Smooth muscle cell (in vitro differentiated cells): ENCODE data around the gene STARD13. TPM values are rescaled to one million over a fixed set of nuclear protein-coding genes. Genes with fewer than 3 reads are reported as not detected.

Experiments used
- DNase-seq: peaks from one replicate; lab custom pipeline; 2025; ENCODE audit not compliant: unreplicated experiment; lab: John Stamatoyannopoulos, UW
- H2AFZ ChIP-seq: fragments of 200-600 bp; sonication (generic); 2 replicates; pipeline ENCODE4 v1.6.0; 2016; ENCODE audit warnings: antibody characterized with exemption, low read depth, mild to moderate bottlenecking
- H3F3A ChIP-seq: fragments of 200-600 bp; sonication (generic); 2 replicates; pipeline ENCODE4 v1.6.0; 2017; ENCODE audit warnings: antibody characterized with exemption, low read depth
- H3K27ac ChIP-seq: fragments of 200-600 bp; sonication (generic); 2 replicates; pipeline ENCODE4 v1.5.1; 2016; ENCODE audit warnings: low read depth, mild to moderate bottlenecking
- H3K27me3 ChIP-seq: fragments of 200-600 bp; sonication (generic); 2 replicates; pipeline ENCODE4 v1.6.1; 2016; ENCODE audit warnings: low read depth, mild to moderate bottlenecking
- H3K36me3 ChIP-seq: fragments of 200-600 bp; sonication (generic); 2 replicates; pipeline ENCODE4 v1.5.1; 2016; ENCODE audit warnings: low read depth
- H3K4me1 ChIP-seq: fragments of 200-600 bp; sonication (generic); 2 replicates; pipeline ENCODE4 v1.5.1; 2016; ENCODE audit warnings: low read depth
- H3K4me2 ChIP-seq: fragments of 200-600 bp; sonication (generic); 2 replicates; pipeline ENCODE4 v1.6.0; 2016; ENCODE audit warnings: mild to moderate bottlenecking
- H3K4me3 ChIP-seq: fragments of 200-600 bp; sonication (generic); 2 replicates; pipeline ENCODE4 v1.5.1; 2016; ENCODE audit warnings: mild to moderate bottlenecking
- H3K79me2 ChIP-seq: fragments of 200-600 bp; sonication (generic); 2 replicates; pipeline ENCODE4 v1.6.0; 2016; ENCODE audit warnings: low read depth, mild to moderate bottlenecking
- H3K9ac ChIP-seq: fragments of 200-600 bp; sonication (generic); 2 replicates; pipeline ENCODE4 v1.6.0; 2016; ENCODE audit warnings: low read depth
- H3K9me3 ChIP-seq: fragments of 200-600 bp; sonication (generic); replicated peaks from 2 replicates; pipeline ENCODE4 v1.5.1; 2016; ENCODE audit warnings: low read depth
- H4K20me1 ChIP-seq: fragments of 200-600 bp; sonication (generic); 2 replicates; pipeline ENCODE4 v1.6.0; 2016; ENCODE audit warnings: low read depth
- CTCF ChIP-seq: fragments of 200-600 bp; sonication (generic); IDR thresholded peaks from 2 replicates; pipeline ENCODE4 v1.5.1; 2017; ENCODE audit warnings: borderline replicate concordance, mild to moderate bottlenecking, antibody characterized with exemption; ENCODE audit not compliant: insufficient read depth, poor library complexity, severe bottlenecking
- WGBS: methylation state at CpG from one replicate; pipeline ENCODE4 v1.1.7; 2016; ENCODE audit warnings: low lambda C conversion rate; 5-methylcytosine and 5-hydroxymethylcytosine counted together
- polyA plus RNA-seq: library from polyadenylated mRNA; unstranded; fragments of >200 nt; fragmentation: Nextera tagmentation; extraction: Ambion mirVana; gene quantifications from 2 replicates; pipeline ENCODE4 v1.2.1, GENCODE V29; 2016
- total RNA-seq: library from RNA; depleted of rRNA; stranded (reverse); fragments of >200 nt; gene quantifications from 2 replicates; pipeline ENCODE4 v1.2.3, GENCODE V29; 2014

Gene STARD13
- total and polyA plus RNA-seq, 2 experiments from 2014 or later: 12.4 to 18.8 TPM

- WGBS: 94% methylated on average over 7 of the region's 7 CpGs
- no peaks in the 10 kb centered on the region for H3K36me3 ChIP-seq
- no peak for DNase-seq
These were observed 145.6 kb downstream of the STARD13 start for GRCh38 chr13:33139780-33140535.

GRCh38 chr13:33139184-33139583 lies 146.4 kb downstream of the STARD13 start:
- no peaks in the 10 kb centered on the region for H3K36me3 ChIP-seq
- 87% methylated on average over 1 of the region's 1 CpG for WGBS
- H3K27ac ChIP-seq: no peak overlapping the region
- no peaks in the 10 kb centered on the region for H3K9me3 ChIP-seq
- no peak overlapping the region for H3K4me3 ChIP-seq
- H2AFZ ChIP-seq: no peak overlapping the region
- no peak for TF ChIP-seq CTCF
- H3K4me1 ChIP-seq: no peaks in the 10 kb centered on the region
- no peak overlapping the region for H3K9ac ChIP-seq
- peaks cover 11% of the 10 kb centered on the region for H3F3A ChIP-seq
- no peaks in the 10 kb centered on the region for H3K79me2 ChIP-seq
- H4K20me1 ChIP-seq: peaks cover 4% of the 10 kb centered on the region
- no peak overlapping the region for H3K4me2 ChIP-seq
- H3K27me3 ChIP-seq: no peaks in the 10 kb centered on the region
- DNase-seq: no peak

More at GRCh38 chr13:33139780-33140535, 145.6 kb downstream of the STARD13 start:
- H3K79me2 ChIP-seq: no peaks in the 10 kb centered on the region
- peaks cover 11% of the 10 kb centered on the region for H3F3A ChIP-seq
- H3K9me3 ChIP-seq: no peaks in the 10 kb centered on the region
- no peak overlapping the region for H3K4me3 ChIP-seq
- H3K9ac ChIP-seq: no peak overlapping the region
- H3K27ac ChIP-seq: no peak overlapping the region
- no peaks in the 10 kb centered on the region for H3K4me1 ChIP-seq
- H2AFZ ChIP-seq: no peak overlapping the region
- peaks cover 4% of the 10 kb centered on the region for H4K20me1 ChIP-seq
- no peaks in the 10 kb centered on the region for H3K27me3 ChIP-seq
- H3K4me2 ChIP-seq: no peak overlapping the region
- TF ChIP-seq CTCF: no peak

- no peak overlapping the region for H2AFZ ChIP-seq
- H3K9me3 ChIP-seq: no peaks in the 10 kb centered on the region
- no peak overlapping the region for H3K27ac ChIP-seq
- H4K20me1 ChIP-seq: peaks cover 4% of the 10 kb centered on the region
- H3F3A ChIP-seq: peaks cover 11% of the 10 kb centered on the region
- H3K79me2 ChIP-seq: no peaks in the 10 kb centered on the region
- H3K27me3 ChIP-seq: no peaks in the 10 kb centered on the region
- no peak overlapping the region for H3K4me3 ChIP-seq
- H3K9ac ChIP-seq: no peak overlapping the region
- DNase-seq: no peak
- no peaks in the 10 kb centered on the region for H3K4me1 ChIP-seq
- TF ChIP-seq CTCF: no peak
- no peak overlapping the region for H3K4me2 ChIP-seq
- 86% methylated on average over 14 of the region's 14 CpGs for WGBS
- H3K36me3 ChIP-seq: no peaks in the 10 kb centered on the region
These were observed 147.1 kb downstream of the STARD13 start for GRCh38 chr13:33138441-33138840.

GRCh38 chr13:33137721-33138120 lies 147.8 kb downstream of the STARD13 start:
- Histone ChIP-seq H3F3A (peaks cover 11% of the 10 kb centered on the region), H3K27ac (no peak overlapping the region), H3K36me3 (no peaks in the 10 kb centered on the region), H2AFZ (no peak overlapping the region), H4K20me1 (peaks cover 4% of the 10 kb centered on the region), H3K79me2 (no peaks in the 10 kb centered on the region), H3K27me3 (no peaks in the 10 kb centered on the region), H3K4me1 (no peaks in the 10 kb centered on the region), H3K9me3 (no peaks in the 10 kb centered on the region), H3K4me3 (no peak overlapping the region), H3K9ac (no peak overlapping the region), H3K4me2 (no peak overlapping the region)
- no peak for TF ChIP-seq CTCF
- WGBS: 89% methylated on average over 4 of the region's 4 CpGs
- no peak for DNase-seq
